OCI-LY7 (cell line): Measurements from ENCODE around the gene KCNQ1OT1.

Source experiments
- CTCF ChIP-seq: fragments of 200-600 bp; sonication (generic); conservative IDR thresholded peaks from 2 replicates; pipeline ENCODE4 v1.5.1; 2014; ENCODE audit warnings: mild to moderate bottlenecking, antibody characterized with exemption, low read length, moderate library complexity, mixed read lengths
- EZH2phosphoT487 ChIP-seq: fragments of 200-600 bp; sonication (generic); IDR thresholded peaks from 2 replicates; pipeline ENCODE4 v1.6.1; 2018; ENCODE audit warnings: low read depth, borderline replicate concordance, mild to moderate bottlenecking, mixed run types, antibody characterized with exemption, low read length, moderate library complexity, mixed read lengths

- no peak for TF ChIP-seq CTCF
- no peak for TF ChIP-seq EZH2phosphoT487
Measured at GRCh38 chr11:2599561-2600189, 100.1 kb downstream of the KCNQ1OT1 start.
